ENCODE measurements around the gene OR2V1. TPM values are rescaled to one million over a fixed set of nuclear protein-coding genes. Genes with fewer than 3 reads are reported as not detected.

Gene OR2V1
- total and polyA plus RNA-seq, 2 of the 4 experiments (the other 2 are of a cell fraction) = not detected

- dilution Hi-C loops (cut with HindIII; ENCODE audit: low sequenced_read_pairs, unreplicated experiment) (no loop called here), intact Hi-C loops (cut with micrococcal nuclease) (no loop called here), in situ Hi-C loops (cut with MboI; ENCODE audit: low sequenced_read_pairs) (no loop called here)
- no peak overlapping the region for H3K4me2 ChIP-seq (ENCODE audit: low read depth, low read length)
- no peaks in the 10 kb centered on the region for H4K20me1 ChIP-seq (ENCODE audit: insufficient read depth, low read length)
- H3K14ac ChIP-seq (replicated peaks; ENCODE audit: low read depth, low read length) = no peak overlapping the region
- no peak overlapping the region for H2BK15ac ChIP-seq (ENCODE audit: low read depth, low read length)
- no peak overlapping the region for H3K4ac ChIP-seq (ENCODE audit: low read depth, low read length)
- no peaks in the 10 kb centered on the region for H3K9me3 ChIP-seq (ENCODE audit: control insufficient read depth, insufficient read depth, low read length)
- H3K9ac ChIP-seq (ENCODE audit: low read depth, low read length) = no peak overlapping the region
- no peak overlapping the region for H3K18ac ChIP-seq (ENCODE audit: low read depth, low read length)
- no peaks in the 10 kb centered on the region for H3K4me1 ChIP-seq (ENCODE audit: control insufficient read depth, insufficient read depth, low read length)
- H3K4me3 ChIP-seq (ENCODE audit: insufficient read depth, low read depth, low read length) = no peak overlapping the region
- no peak overlapping the region for H2AK5ac ChIP-seq (ENCODE audit: low read depth, low read length)
- no CpG with 5 or more reads among the region's 6 CpGs for WGBS, 2 experiments (ENCODE audit: extremely low coverage in 2 of 2, insufficient read length in 1 of 2)
- no peak overlapping the region for H2AFZ ChIP-seq (replicated peaks; ENCODE audit: low read length, poor library complexity)
- ATAC-seq (ENCODE audit: low read depth) (no peak), DNase-seq (no peak)
- no peak for TF ChIP-seq USF2 (IDR thresholded peaks at IDR 0.05; ENCODE audit: low read depth, low read length)
- no peak for TF ChIP-seq MXI1 (IDR thresholded peaks at IDR 0.05; ENCODE audit: borderline replicate concordance, low read depth, low read length)
- no peak for TF ChIP-seq RAD21 (IDR thresholded peaks at IDR 0.05; ENCODE audit: low read length)
- no peak for TF ChIP-seq POLR2A (IDR thresholded peaks at IDR 0.05; ENCODE audit: low read depth, low read length)
- TF ChIP-seq MAZ (IDR thresholded peaks at IDR 0.05; ENCODE audit: borderline replicate concordance, low read depth, low read length) = no peak
- TF ChIP-seq ELK1 (IDR thresholded peaks at IDR 0.05; ENCODE audit: borderline replicate concordance, low read depth, low read length) = no peak
- no peak for TF ChIP-seq NFE2L2 (IDR thresholded peaks at IDR 0.05; ENCODE audit: low read depth, low read length)
- TF ChIP-seq BHLHE40 (IDR thresholded peaks at IDR 0.05; ENCODE audit: low read depth, low read length) = no peak
- TF ChIP-seq CTCF (conservative IDR thresholded peaks at IDR 0.05; ENCODE audit: low read depth, low read length) = no peak
- no peak for TF ChIP-seq RCOR1 (IDR thresholded peaks at IDR 0.05; ENCODE audit: insufficient replicate concordance, low read length)
- no peak for TF ChIP-seq RFX5 (IDR thresholded peaks at IDR 0.05; ENCODE audit: low read depth, low read length)
- TF ChIP-seq SMC3 (IDR thresholded peaks at IDR 0.05; ENCODE audit: low read depth, low read length) = no peak
- no peak for TF ChIP-seq FOS (IDR thresholded peaks at IDR 0.05; ENCODE audit: low read depth, low read length)
- TF ChIP-seq CEBPB (IDR thresholded peaks at IDR 0.05; ENCODE audit: low read depth, low read length) = no peak
- no peak for TF ChIP-seq CHD1 (IDR thresholded peaks at IDR 0.05; ENCODE audit: low read depth, low read length)
- no peak for TF ChIP-seq MAFK (IDR thresholded peaks at IDR 0.05; ENCODE audit: low read depth, low read length)
- no peak overlapping the region for H2AK9ac ChIP-seq (replicated peaks; ENCODE audit: low read depth, low read length, poor library complexity)
- no peak overlapping the region for H4K5ac ChIP-seq (ENCODE audit: low read depth, low read length)
- H4K8ac ChIP-seq (ENCODE audit: low read depth in 2 of 2, low read length in 2 of 2) = no peak overlapping the region
- BruUV-seq (replicated peaks) = no TSS peak
- H4K91ac ChIP-seq (ENCODE audit: insufficient read depth, low read depth, low read length) = no peak overlapping the region
- H3K56ac ChIP-seq (ENCODE audit: extremely low read depth, insufficient read depth, low read length) = no peak overlapping the region
- H3K79me1 ChIP-seq (ENCODE audit: low read depth in 1 of 2, low read length in 2 of 2) = no peaks in the 10 kb centered on the region
- H2BK5ac ChIP-seq (ENCODE audit: low read depth, low read length, poor library complexity, severe bottlenecking) = no peak overlapping the region
- CTCF ChIA-PET = no interaction called here
- H3K9me1 ChIP-seq (ENCODE audit: insufficient read depth, low read length) = no peaks in the 10 kb centered on the region
- peaks cover 3% of the 10 kb centered on the region; the same call in 1 of the 2 replicates for H3K27me3 ChIP-seq (ENCODE audit: control insufficient read depth, insufficient read depth, low read length)
- no peak overlapping the region for H3K23ac ChIP-seq (ENCODE audit: low read depth, low read length)
- H2BK120ac ChIP-seq (ENCODE audit: low read depth, low read length) = no peak overlapping the region
- H3K27ac ChIP-seq (ENCODE audit: insufficient read depth, low read length) = no peak overlapping the region
- no peak overlapping the region for H2BK20ac ChIP-seq (ENCODE audit: low read depth, low read length)
- POLR2A ChIA-PET (ENCODE audit: unreplicated experiment) = no interaction called here
- H3K36me3 ChIP-seq (ENCODE audit: control insufficient read depth, insufficient read depth, low read length) = no peaks in the 10 kb centered on the region
Observed at GRCh38 chr5:181134259-181134658, 3.3 kb upstream of the OR2V1 start.
